Gastrocnemius medialis (tissue), 4 donors: ENCODE results near the gene SKIC8.

ENCODE experiments used
- POLR2A ChIP-seq, 2 donors: fragments of 450-650 bp; IDR thresholded peaks; one replicate each; pipeline ENCODE4 v1.6.1; 2017; ENCODE audit warnings: antibody characterized with exemption in 2 of 2, mild to moderate bottlenecking in 2 of 2, moderate library complexity in 2 of 2
- TF ChIP-seq, protein P1 (sequence below), 5 experiments: fragments of 450-650 bp in 3 of 5; fragments of 200-600 bp in 2 of 5; sonication (generic) in 2 of 5; IDR thresholded peaks in 4 of 5; conservative IDR thresholded peaks in 1 of 5; 1 replicate in 4 of 5; 2 replicates in 1 of 5; pipeline ENCODE4 v1.5.1; 2016 to 2019; ENCODE audit warnings: antibody characterized with exemption in 5 of 5, mild to moderate bottlenecking in 3 of 5, moderate library complexity in 3 of 5

GRCh38 chr15:78274994-78275393 is 24.4 kb downstream of the SKIC8 start:
- TF ChIP-seq, protein P1, sequence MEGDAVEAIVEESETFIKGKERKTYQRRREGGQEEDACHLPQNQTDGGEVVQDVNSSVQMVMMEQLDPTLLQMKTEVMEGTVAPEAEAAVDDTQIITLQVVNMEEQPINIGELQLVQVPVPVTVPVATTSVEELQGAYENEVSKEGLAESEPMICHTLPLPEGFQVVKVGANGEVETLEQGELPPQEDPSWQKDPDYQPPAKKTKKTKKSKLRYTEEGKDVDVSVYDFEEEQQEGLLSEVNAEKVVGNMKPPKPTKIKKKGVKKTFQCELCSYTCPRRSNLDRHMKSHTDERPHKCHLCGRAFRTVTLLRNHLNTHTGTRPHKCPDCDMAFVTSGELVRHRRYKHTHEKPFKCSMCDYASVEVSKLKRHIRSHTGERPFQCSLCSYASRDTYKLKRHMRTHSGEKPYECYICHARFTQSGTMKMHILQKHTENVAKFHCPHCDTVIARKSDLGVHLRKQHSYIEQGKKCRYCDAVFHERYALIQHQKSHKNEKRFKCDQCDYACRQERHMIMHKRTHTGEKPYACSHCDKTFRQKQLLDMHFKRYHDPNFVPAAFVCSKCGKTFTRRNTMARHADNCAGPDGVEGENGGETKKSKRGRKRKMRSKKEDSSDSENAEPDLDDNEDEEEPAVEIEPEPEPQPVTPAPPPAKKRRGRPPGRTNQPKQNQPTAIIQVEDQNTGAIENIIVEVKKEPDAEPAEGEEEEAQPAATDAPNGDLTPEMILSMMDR (IDR thresholded peaks at IDR 0.05 in 4 of 5, conservative IDR thresholded peaks at IDR 0.05 in 1 of 5), result no peak
- no peak for TF ChIP-seq POLR2A (IDR thresholded peaks at IDR 0.05)
